Dermis microvascular lymphatic vessel endothelial cell (primary cell): ENCODE data around the gene PRTG. TPM values are rescaled to one million over a fixed set of nuclear protein-coding genes. Genes with fewer than 3 reads are reported as not detected.
"Not testable (repeated sequence)": the region's sequence is repeated elsewhere in the genome, so short reads cannot be mapped to it uniquely, and the experiment has no call there.

Experiments
- DNase-seq, 2 donors: peaks; one replicate each; pipeline versions ENCODE4 v3.0.0 to v3.0.0-alpha.2; 2010; ENCODE audit warnings: low read depth in 2 of 2
- total RNA-seq: library from RNA; depleted of rRNA; stranded (reverse); fragments of >200 nt; gene quantifications from 2 replicates; pipeline ENCODE4 v1.2.1, GENCODE V29; 2014

Gene PRTG
- total RNA-seq, result 1.0 and 1.2 TPM in 2 replicates

DNA sequence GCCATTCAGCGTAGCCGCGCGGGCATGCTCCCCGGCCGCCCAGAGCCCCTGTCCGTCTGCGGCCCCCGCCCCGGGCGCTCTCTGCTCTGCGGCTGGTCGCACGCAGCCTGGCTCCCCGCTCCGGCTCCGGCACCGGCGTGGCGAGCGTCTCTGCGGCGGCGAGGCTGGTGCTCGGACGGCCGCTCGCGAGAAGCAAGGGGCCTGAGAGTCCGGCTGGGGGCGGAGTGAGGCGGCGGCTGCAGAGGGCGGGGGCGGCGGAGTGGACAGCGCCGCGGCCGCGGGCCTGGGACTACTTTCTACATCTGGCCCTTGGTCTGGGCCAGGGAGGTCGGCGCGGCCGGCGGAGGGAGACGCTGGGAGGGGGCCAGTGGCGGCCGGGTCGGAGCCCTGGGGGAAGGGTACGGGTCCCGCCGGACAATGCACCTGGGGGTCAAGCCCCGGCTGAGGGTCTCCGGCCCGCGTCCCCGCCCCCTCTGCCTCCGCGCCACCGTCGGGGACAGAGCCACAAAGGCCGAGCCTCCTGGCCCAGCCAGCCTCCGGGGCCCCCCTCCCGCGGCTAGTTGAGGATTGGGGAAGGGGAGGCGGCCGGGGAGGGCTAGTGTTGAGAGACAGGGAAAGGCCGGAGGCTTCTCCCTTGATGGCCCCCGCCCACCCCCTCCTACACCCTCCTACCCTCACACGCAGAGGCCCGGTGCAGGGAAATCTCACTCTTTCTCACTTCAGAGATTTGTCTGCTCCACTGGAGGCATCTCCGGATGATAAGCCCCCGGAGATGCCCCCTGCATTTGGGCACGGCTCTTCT lies at the start of gene PRTG:
Gene PRTG, minus strand, starts transcription at position 226 of the 802 bp plus-strand sequence. Its CDS starts 221 bp downstream, at position 5.
- peak; percentile 9 to 85 for DNase-seq

DNA sequence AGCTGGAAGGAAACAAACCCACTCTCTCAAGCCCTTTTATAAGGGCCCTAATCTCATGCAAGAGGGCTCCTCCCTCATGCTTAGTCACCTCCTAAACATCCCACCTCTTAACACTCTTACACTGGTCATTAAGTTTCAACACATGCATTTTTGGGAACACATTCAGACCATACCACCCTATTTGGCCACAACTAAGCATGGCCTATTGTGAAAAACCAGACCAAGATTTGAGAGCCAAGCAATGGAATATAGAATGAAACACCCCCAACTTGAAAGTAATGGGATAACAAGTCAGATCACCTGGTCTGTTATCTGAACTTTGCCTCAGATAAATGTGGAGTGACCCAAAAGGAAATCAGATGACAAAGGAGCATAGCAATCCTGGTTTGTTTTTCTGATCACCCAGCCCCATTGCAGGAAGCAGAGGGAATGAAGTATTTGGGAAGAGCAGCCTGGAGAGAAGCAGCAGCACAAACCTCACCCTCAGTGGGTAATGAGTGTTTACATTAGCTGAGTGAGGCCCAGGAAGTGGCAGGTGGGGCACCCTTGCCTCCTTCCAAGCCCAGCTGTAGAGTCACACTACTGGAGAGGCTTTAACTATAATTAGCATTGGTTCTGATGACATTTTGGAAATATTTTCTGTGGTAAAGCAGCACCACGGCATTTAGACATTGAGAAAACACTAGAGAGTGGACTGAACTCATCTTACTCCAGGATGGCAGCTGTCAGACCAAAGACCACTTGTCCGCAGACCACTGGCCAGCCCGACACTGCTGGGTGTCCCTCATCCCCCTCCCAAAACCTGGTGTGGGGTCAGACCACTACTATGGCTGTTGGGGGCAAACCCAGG lies 48.8 kb upstream of the PRTG start:
- DNase-seq, result peak; percentile 47 to 79

GRCh38 chr15:55789066-55789660 lies 46.2 kb upstream of the PRTG start:
- DNase-seq, result peak in 1 of 2 donors; percentile 9

DNA sequence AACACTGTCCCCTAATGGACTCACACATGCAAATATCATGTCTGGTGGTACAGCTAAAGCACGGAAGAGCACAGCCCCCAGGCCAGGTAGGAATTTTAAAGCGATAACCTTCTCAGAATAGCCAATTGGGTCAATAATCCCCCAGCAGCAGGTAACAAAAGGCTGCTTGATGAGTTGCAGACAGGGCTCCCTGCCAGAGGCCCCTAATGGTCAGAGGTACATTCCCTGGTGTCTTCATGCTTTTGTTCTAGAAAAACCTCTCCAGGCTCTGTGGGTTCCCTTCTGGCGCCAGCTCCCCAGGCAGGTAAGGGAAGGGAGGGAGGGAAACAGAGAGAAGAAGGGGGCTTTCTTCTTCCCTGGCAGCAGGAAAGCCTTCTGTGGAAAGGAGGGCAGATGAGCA lies 43.4 kb upstream of the PRTG start:
- DNase-seq, result no peak

DNA sequence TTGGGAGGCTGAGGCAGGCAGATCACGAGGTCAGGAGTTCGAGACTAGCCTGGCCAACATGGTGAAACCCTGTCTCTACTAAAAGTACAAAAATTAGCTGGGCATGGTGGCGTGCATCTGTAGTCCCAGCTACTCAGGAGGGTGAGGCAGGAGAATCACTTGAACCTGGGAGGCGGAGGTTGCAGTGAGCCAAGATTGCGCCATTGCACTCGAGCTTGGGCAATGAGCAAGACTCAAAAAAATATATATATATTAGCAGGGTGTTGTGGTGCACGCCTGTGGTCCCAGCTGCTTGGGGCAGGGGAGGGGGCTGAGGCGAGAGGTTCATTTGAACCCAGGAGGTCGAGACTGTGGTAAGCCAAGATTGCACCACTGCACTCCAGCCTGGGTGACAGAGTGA lies 42.6 kb upstream of the PRTG start:
- not testable (repeated sequence) for DNase-seq

GRCh38 chr15:55784286-55784685 lies 41.3 kb upstream of the PRTG start:
- no peak for DNase-seq

- DNase-seq, result no peak
Measured at GRCh38 chr15:55782901-55783300, 39.9 kb upstream of the PRTG start.

DNA sequence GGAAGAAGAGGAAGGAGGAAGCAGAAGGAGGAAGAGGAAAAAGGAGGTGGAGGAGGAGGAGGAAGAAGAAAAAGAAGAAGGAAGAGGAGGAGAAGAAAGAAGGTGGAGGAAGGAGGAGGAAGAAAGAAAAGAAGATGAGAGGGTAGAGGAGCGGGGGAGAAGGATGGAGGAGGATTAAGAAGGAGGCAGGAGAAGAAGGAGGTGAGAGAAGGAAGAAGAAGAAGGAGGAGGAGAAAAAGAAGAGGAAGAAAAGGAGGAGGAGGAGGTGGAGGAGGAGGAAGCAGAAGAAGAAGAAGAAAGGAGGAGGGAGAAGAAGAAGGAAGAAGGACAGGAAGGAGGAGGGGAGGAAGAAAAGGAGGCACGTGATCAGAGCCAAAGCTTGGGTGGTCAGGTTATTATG lies 37.3 kb upstream of the PRTG start:
- DNase-seq, result no peak

- no peak for DNase-seq
Measured at GRCh38 chr15:55778932-55779331, 36.0 kb upstream of the PRTG start.

GRCh38 chr15:55775316-55775715 lies 32.4 kb upstream of the PRTG start:
- no peak for DNase-seq

GRCh38 chr15:55774113-55774970 lies 31.4 kb upstream of the PRTG start:
- peak in 1 of 2 donors; percentile 28 for DNase-seq

DNA sequence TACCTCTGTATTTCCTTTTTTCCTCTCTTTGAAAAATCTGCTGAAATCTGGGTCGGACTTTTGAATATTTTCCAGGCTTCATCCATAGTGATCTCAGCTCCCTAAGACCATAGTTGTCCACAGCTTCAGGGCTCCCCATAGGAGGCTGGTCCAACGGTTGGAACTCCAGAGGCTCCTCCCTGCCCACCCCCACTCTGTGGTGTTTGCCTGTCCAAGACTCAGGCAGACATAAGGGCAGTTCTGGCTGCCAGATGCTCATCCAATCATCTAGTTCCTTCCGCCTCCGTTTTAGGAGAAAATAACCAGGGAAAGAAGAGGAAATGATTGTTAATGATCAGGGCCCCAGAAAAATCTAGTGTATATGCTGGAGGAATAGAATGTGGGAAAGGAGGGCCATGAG lies 27.9 kb upstream of the PRTG start:
- DNase-seq, result no peak

DNA sequence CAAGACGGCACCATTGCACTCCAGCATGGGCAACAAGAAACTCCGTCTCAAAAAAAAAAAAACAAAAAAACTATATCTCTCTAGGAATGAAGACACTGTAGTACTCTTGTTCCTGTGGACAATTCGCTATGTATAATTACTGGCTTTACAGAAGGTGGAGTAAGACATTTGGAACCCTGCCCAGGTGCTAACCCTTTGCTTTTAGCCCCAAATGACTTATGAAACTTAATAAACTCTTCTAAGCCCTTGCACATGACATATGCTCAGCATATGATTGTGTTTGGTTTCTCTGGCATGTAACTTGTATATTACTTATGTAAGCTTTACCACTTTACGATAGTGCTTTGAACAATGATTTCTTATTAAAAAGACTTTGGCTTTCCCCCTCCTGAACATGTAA lies 27.3 kb upstream of the PRTG start:
- DNase-seq, result no peak

GRCh38 chr15:55768670-55769185 lies 25.8 kb upstream of the PRTG start:
- DNase-seq, result no peak

GRCh38 chr15:55766676-55767075 lies 23.7 kb upstream of the PRTG start:
- DNase-seq, result no peak

GRCh38 chr15:55764398-55764797 lies 21.4 kb upstream of the PRTG start:
- DNase-seq, result no peak

DNA sequence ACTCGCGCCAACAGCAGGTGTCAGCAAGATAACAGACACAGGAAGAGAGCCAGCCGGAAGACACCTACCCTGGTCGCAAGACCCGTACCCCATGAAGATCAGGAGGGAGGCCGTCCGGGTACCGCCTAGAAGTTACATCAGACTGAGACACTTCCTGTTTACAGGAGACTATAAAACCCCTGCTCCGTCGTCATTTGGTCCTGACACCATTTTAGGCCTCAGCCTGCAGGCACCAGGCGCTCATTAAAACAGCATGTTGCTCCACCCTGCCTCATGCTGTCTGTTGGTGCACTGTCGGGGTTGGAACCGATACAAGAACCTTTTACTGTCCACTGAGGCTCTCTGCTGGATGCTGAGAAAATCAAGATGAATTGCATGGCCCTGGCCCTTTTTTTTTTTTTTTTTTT lies 15.6 kb upstream of the PRTG start:
- peak in 1 of 2 donors; percentile 19 for DNase-seq

DNA sequence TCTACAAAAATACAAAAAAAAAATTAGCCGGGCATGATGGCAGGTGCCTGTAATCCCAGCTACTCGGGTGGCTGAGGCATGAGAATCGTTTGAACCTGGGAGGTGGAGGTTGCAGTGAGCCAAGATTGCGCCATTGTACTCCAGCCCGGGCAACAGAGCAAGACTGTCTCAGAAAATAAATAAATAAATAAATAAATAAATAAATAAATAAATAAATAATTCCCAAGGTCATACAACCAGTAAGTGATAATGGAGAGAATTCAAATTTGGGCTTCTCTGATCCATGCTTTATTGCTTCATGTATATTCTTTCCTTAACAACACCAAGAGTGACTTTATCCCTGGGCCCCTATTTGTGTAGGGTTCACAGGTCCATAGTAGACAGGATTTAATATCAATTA lies 10.5 kb upstream of the PRTG start:
- not testable (repeated sequence) for DNase-seq

GRCh38 chr15:55750706-55751105 lies 7.8 kb upstream of the PRTG start:
- DNase-seq, result no peak

GRCh38 chr15:55743729-55744655 lies 1.0 kb upstream of the PRTG start:
- DNase-seq, result no peak
